ENCODE data around the gene VAPA. TPM values are rescaled to one million over a fixed set of nuclear protein-coding genes. Genes with fewer than 3 reads are reported as not detected.

The VAPA gene
- total RNA-seq, 6 experiments from 2014 or later = 184 to 237 (median 206) TPM

GRCh38 chr18:9998330-9998729 lies 84.5 kb downstream of the VAPA start:
- no peak for DNase-seq
- peaks cover 17% of the 10 kb centered on the region for H3K9me3 Mint-ChIP-seq
- H3K27ac Mint-ChIP-seq = no peak overlapping the region
- peaks cover 8% of the 10 kb centered on the region for H3K36me3 Mint-ChIP-seq (ENCODE audit: low read depth)
- H3K4me3 Mint-ChIP-seq = no peak overlapping the region
- TF ChIP-seq, protein P1, sequence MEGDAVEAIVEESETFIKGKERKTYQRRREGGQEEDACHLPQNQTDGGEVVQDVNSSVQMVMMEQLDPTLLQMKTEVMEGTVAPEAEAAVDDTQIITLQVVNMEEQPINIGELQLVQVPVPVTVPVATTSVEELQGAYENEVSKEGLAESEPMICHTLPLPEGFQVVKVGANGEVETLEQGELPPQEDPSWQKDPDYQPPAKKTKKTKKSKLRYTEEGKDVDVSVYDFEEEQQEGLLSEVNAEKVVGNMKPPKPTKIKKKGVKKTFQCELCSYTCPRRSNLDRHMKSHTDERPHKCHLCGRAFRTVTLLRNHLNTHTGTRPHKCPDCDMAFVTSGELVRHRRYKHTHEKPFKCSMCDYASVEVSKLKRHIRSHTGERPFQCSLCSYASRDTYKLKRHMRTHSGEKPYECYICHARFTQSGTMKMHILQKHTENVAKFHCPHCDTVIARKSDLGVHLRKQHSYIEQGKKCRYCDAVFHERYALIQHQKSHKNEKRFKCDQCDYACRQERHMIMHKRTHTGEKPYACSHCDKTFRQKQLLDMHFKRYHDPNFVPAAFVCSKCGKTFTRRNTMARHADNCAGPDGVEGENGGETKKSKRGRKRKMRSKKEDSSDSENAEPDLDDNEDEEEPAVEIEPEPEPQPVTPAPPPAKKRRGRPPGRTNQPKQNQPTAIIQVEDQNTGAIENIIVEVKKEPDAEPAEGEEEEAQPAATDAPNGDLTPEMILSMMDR (IDR thresholded peaks at IDR 0.05) = no peak
- no peaks in the 10 kb centered on the region for H3K4me1 Mint-ChIP-seq (ENCODE audit: low read depth)
- peaks cover 23% of the 10 kb centered on the region for H3K27me3 Mint-ChIP-seq (ENCODE audit: insufficient read depth)

DNA sequence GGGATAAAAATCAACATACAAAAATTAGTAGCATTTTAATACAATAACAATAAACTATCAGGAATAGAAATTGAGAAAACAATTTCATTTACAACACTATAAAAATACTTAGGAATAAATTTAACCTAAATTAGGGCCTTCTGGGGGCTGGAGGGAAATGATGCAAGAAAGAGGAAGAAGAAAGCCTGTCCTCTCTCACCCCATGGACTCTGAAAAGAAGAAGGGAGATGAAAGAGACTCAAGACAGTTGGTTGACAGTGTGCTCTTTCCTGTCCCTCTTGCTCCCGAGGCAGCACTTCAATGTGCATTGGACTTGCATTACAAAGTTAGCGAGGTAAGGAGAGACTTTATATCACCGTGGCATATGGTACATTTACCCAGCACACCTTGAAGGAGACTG lies 88.5 kb downstream of the VAPA start:
- no peak for DNase-seq
- peaks cover 17% of the 10 kb centered on the region for H3K9me3 Mint-ChIP-seq
- no peak overlapping the region for H3K27ac Mint-ChIP-seq
- no peak overlapping the region for H3K4me3 Mint-ChIP-seq
- H3K36me3 Mint-ChIP-seq (ENCODE audit: low read depth) = peaks cover 8% of the 10 kb centered on the region
- peaks cover 18% of the 10 kb centered on the region for H3K27me3 Mint-ChIP-seq (ENCODE audit: insufficient read depth)
- peaks cover 10% of the 10 kb centered on the region for H3K4me1 Mint-ChIP-seq (ENCODE audit: low read depth)
- TF ChIP-seq, protein P1 (IDR thresholded peaks at IDR 0.05) = no peak

DNA sequence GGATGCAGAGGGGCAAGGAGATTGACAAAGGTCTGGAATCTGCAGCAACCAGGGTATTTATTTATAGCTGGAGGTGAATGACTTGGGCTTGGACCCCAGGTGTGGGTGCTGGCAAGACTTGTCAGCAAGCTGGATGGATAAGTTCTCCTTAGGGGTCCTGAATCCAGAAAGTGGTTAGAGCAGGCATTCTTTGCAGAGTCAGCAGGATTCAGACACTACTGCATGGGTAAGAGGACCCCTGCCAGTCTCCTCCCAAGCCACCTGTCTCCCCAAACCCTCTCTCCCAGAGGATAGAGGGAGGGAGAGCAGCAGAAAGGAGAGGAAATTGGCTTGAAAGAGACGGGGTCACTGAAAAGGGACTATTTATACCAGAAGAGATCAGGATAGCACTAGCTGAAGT lies 89.5 kb downstream of the VAPA start:
- peaks cover 10% of the 10 kb centered on the region for H3K4me1 Mint-ChIP-seq (ENCODE audit: low read depth)
- TF ChIP-seq, protein P1 (IDR thresholded peaks at IDR 0.05) = no peak
- H3K36me3 Mint-ChIP-seq (ENCODE audit: low read depth) = peaks cover 3% of the 10 kb centered on the region
- peaks cover 14% of the 10 kb centered on the region for H3K27me3 Mint-ChIP-seq (ENCODE audit: insufficient read depth)
- no peak overlapping the region for H3K27ac Mint-ChIP-seq
- H3K9me3 Mint-ChIP-seq = peaks cover 10% of the 10 kb centered on the region
- DNase-seq = no peak
- H3K4me3 Mint-ChIP-seq = no peak overlapping the region

GRCh38 chr18:10003866-10004265 lies 90.0 kb downstream of the VAPA start:
- Mint-ChIP-seq H3K27me3 (ENCODE audit: insufficient read depth) (peaks cover 14% of the 10 kb centered on the region), H3K36me3 (ENCODE audit: low read depth) (no peaks in the 10 kb centered on the region), H3K4me1 (ENCODE audit: low read depth) (peaks cover 10% of the 10 kb centered on the region), H3K9me3 (peaks cover 5% of the 10 kb centered on the region; the same call in 1 of the 2 replicates), H3K27ac (no peak overlapping the region), H3K4me3 (no peak overlapping the region)
- TF ChIP-seq, protein P1 (IDR thresholded peaks at IDR 0.05) = no peak
- DNase-seq = no peak

GRCh38 chr18:10006311-10006893 lies 92.6 kb downstream of the VAPA start:
- no peak overlapping the region for H3K4me3 Mint-ChIP-seq
- no peaks in the 10 kb centered on the region for H3K9me3 Mint-ChIP-seq
- no peak overlapping the region; the same call in 1 of the 2 replicates for H3K27ac Mint-ChIP-seq
- H3K36me3 Mint-ChIP-seq (ENCODE audit: low read depth) = no peaks in the 10 kb centered on the region
- TF ChIP-seq, protein P1 (IDR thresholded peaks at IDR 0.05) = peak; percentile 48; the same call in 1 of the 2 replicates
- H3K27me3 Mint-ChIP-seq (ENCODE audit: insufficient read depth) = peaks cover 14% of the 10 kb centered on the region
- peaks cover 26% of the 10 kb centered on the region for H3K4me1 Mint-ChIP-seq (ENCODE audit: low read depth)
- peak; percentile 36 for DNase-seq

Data from HFFc6 (cell line).